PFSK-1 (cell line): Measurements from ENCODE around the gene RAPGEF5.

Experiments
- FOXP2 ChIP-seq: optimal IDR thresholded peaks from 2 replicates; pipeline ENCODE3; 2011; ENCODE audit warnings: borderline replicate concordance, control low read depth, inconsistent platforms; ENCODE audit not compliant: insufficient read depth; ENCODE audit errors: extremely low read length, extremely low read depth
- POLR2AphosphoS5 ChIP-seq: IDR thresholded peaks from 2 replicates; pipeline ENCODE4 v1.6.1; 2012; ENCODE audit warnings: low read depth, mild to moderate bottlenecking, control low read depth, low read length, moderate library complexity
- REST ChIP-seq, 2 experiments: IDR thresholded peaks; 2 replicates each; pipeline versions ENCODE4 v1.6.1 to v1.8.0; 2011 to 2012; ENCODE audit warnings: low read depth in 2 of 2, low read length in 2 of 2, control low read depth in 1 of 2, inconsistent platforms in 1 of 2, mild to moderate bottlenecking in 1 of 2, moderate library complexity in 1 of 2; ENCODE audit not compliant: insufficient read depth in 1 of 2
- SIN3A ChIP-seq: IDR thresholded peaks from 2 replicates; pipeline ENCODE4 v1.6.1; 2012; ENCODE audit warnings: mild to moderate bottlenecking, low read length, moderate library complexity, borderline replicate concordance; ENCODE audit not compliant: insufficient read depth
- TAF1 ChIP-seq: IDR thresholded peaks from 2 replicates; pipeline ENCODE4 v1.6.1; 2012; ENCODE audit warnings: low read length, control low read depth, borderline replicate concordance; ENCODE audit not compliant: insufficient read depth

The RAPGEF5 gene

GRCh38 chr7:22114440-22114981 lies 242.4 kb downstream of the RAPGEF5 start:
- no peak for TF ChIP-seq FOXP2
- no peak for TF ChIP-seq REST (IDR thresholded peaks at IDR 0.05; ENCODE audit: insufficient read depth in 1 of 2, low read depth in 2 of 2, low read length in 2 of 2)
- no peak for TF ChIP-seq POLR2AphosphoS5
- no peak for TF ChIP-seq TAF1
- TF ChIP-seq SIN3A: no peak

GRCh38 chr7:22113041-22113440 lies 243.9 kb downstream of the RAPGEF5 start:
- TF ChIP-seq REST (IDR thresholded peaks at IDR 0.05; ENCODE audit: insufficient read depth in 1 of 2, low read depth in 2 of 2, low read length in 2 of 2) (no peak), TAF1 (no peak), FOXP2 (no peak), POLR2AphosphoS5 (no peak), SIN3A (no peak)

GRCh38 chr7:22111661-22112060 lies 245.3 kb downstream of the RAPGEF5 start:
- no peak for TF ChIP-seq REST (IDR thresholded peaks at IDR 0.05; ENCODE audit: insufficient read depth in 1 of 2, low read depth in 2 of 2, low read length in 2 of 2)

GRCh38 chr7:22110881-22111280 lies 246.1 kb downstream of the RAPGEF5 start:
- TF ChIP-seq SIN3A: no peak
- TF ChIP-seq FOXP2: no peak
- no peak for TF ChIP-seq POLR2AphosphoS5
- no peak for TF ChIP-seq REST (IDR thresholded peaks at IDR 0.05; ENCODE audit: insufficient read depth in 1 of 2, low read depth in 2 of 2, low read length in 2 of 2)
- TF ChIP-seq TAF1: no peak

GRCh38 chr7:22110227-22110839 lies 246.6 kb downstream of the RAPGEF5 start:
- TF ChIP-seq SIN3A: no peak
- TF ChIP-seq REST (IDR thresholded peaks at IDR 0.05; ENCODE audit: insufficient read depth in 1 of 2, low read depth in 2 of 2, low read length in 2 of 2): no peak
